Measurements from ENCODE around the gene SET. TPM values are rescaled to one million over a fixed set of nuclear protein-coding genes. Genes with fewer than 3 reads are reported as not detected.
"Not testable (repeated sequence)": the region's sequence is repeated elsewhere in the genome, so short reads cannot be mapped to it uniquely, and the experiment has no call there.

SET gene
- total RNA-seq, 1 experiment from 2014 or later = 1,129 TPM

- ChIA-PET CTCF (interaction anchor here (0.6 to 1.3 kb wide), 4 partner anchors 12 to 227 kb away, joined by 3 to 4 read pairs (median 4); partner anchors contain the start of gene CERCAM), POLR2A (interaction anchor here (0.9 kb wide), 1 partner anchor 170 kb away, joined by 3 read pairs; the partner anchor contains the start of gene ENDOG)
- H3K4me3 Mint-ChIP-seq; H3K9me3 Mint-ChIP-seq; H3K4me1 Mint-ChIP-seq; H3K36me3 Mint-ChIP-seq; H3K27me3 Mint-ChIP-seq (ENCODE audit: low read depth); H3K27ac Mint-ChIP-seq: not testable (repeated sequence)
- DNase-seq (ENCODE audit: low spot score) = peak; percentile 62
- ATAC-seq = peak; percentile 89
- TF ChIP-seq ZNF121 (CRISPR knock-in tag; IDR thresholded peaks at IDR 0.05) (peak; percentile 100), GTF2I (CRISPR knock-in tag; conservative IDR thresholded peaks at IDR 0.05) (peak; percentile 62; the same call in 1 of the 2 replicates)
Measured at GRCh38 chr9:128648206-128648605, 40.8 kb upstream of the SET start.

- no peaks in the 10 kb centered on the region for H3K36me3 Mint-ChIP-seq
- H3K27me3 Mint-ChIP-seq (ENCODE audit: low read depth) = no peaks in the 10 kb centered on the region
- TF ChIP-seq HMGA2 (CRISPR knock-in tag; IDR thresholded peaks at IDR 0.05) (no peak), ATF6 (CRISPR knock-in tag; IDR thresholded peaks at IDR 0.05) (no peak), ZNF263 (CRISPR knock-in tag; IDR thresholded peaks at IDR 0.05; ENCODE audit: low read depth) (no peak), E2F4 (CRISPR knock-in tag; IDR thresholded peaks at IDR 0.05; ENCODE audit: borderline replicate concordance, low read depth) (no peak), PRDM15 (CRISPR knock-in tag; IDR thresholded peaks at IDR 0.05) (no peak), ESRRA (CRISPR knock-in tag; IDR thresholded peaks at IDR 0.05; ENCODE audit: borderline replicate concordance) (no peak), GRHL2 (CRISPR knock-in tag; IDR thresholded peaks at IDR 0.05; ENCODE audit: insufficient replicate concordance, severe bottlenecking) (no peak), SMAD3 (CRISPR knock-in tag; IDR thresholded peaks at IDR 0.05; ENCODE audit: borderline replicate concordance) (no peak), ZNF219 (CRISPR knock-in tag; IDR thresholded peaks at IDR 0.05; ENCODE audit: borderline replicate concordance) (no peak), PRRX2 (CRISPR knock-in tag; IDR thresholded peaks at IDR 0.05) (no peak), TEAD4 (CRISPR knock-in tag; IDR thresholded peaks at IDR 0.05) (no peak), E2F5 (CRISPR knock-in tag; IDR thresholded peaks at IDR 0.05) (no peak), ZNF423 (CRISPR knock-in tag; IDR thresholded peaks at IDR 0.05) (no peak), EMX1 (CRISPR knock-in tag; IDR thresholded peaks at IDR 0.05) (no peak), ZNF416 (CRISPR knock-in tag; IDR thresholded peaks at IDR 0.05) (no peak), ZNF121 (CRISPR knock-in tag; IDR thresholded peaks at IDR 0.05) (no peak)
- TF ChIP-seq, protein P1, sequence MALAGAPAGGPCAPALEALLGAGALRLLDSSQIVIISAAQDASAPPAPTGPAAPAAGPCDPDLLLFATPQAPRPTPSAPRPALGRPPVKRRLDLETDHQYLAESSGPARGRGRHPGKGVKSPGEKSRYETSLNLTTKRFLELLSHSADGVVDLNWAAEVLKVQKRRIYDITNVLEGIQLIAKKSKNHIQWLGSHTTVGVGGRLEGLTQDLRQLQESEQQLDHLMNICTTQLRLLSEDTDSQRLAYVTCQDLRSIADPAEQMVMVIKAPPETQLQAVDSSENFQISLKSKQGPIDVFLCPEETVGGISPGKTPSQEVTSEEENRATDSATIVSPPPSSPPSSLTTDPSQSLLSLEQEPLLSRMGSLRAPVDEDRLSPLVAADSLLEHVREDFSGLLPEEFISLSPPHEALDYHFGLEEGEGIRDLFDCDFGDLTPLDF (CRISPR knock-in tag; IDR thresholded peaks at IDR 0.05) = no peak
- TF ChIP-seq, protein P2, sequence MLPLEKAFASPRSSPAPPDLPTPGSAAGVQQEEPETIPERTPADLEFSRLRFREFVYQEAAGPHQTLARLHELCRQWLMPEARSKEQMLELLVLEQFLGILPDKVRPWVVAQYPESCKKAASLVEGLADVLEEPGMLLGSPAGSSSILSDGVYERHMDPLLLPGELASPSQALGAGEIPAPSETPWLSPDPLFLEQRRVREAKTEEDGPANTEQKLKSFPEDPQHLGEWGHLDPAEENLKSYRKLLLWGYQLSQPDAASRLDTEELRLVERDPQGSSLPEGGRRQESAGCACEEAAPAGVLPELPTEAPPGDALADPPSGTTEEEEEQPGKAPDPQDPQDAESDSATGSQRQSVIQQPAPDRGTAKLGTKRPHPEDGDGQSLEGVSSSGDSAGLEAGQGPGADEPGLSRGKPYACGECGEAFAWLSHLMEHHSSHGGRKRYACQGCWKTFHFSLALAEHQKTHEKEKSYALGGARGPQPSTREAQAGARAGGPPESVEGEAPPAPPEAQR (CRISPR knock-in tag; IDR thresholded peaks at IDR 0.05) = no peak
- TF ChIP-seq, protein P3, sequence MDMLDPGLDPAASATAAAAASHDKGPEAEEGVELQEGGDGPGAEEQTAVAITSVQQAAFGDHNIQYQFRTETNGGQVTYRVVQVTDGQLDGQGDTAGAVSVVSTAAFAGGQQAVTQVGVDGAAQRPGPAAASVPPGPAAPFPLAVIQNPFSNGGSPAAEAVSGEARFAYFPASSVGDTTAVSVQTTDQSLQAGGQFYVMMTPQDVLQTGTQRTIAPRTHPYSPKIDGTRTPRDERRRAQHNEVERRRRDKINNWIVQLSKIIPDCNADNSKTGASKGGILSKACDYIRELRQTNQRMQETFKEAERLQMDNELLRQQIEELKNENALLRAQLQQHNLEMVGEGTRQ (CRISPR knock-in tag; IDR thresholded peaks at IDR 0.05) = no peak
- TF ChIP-seq, protein P4, sequence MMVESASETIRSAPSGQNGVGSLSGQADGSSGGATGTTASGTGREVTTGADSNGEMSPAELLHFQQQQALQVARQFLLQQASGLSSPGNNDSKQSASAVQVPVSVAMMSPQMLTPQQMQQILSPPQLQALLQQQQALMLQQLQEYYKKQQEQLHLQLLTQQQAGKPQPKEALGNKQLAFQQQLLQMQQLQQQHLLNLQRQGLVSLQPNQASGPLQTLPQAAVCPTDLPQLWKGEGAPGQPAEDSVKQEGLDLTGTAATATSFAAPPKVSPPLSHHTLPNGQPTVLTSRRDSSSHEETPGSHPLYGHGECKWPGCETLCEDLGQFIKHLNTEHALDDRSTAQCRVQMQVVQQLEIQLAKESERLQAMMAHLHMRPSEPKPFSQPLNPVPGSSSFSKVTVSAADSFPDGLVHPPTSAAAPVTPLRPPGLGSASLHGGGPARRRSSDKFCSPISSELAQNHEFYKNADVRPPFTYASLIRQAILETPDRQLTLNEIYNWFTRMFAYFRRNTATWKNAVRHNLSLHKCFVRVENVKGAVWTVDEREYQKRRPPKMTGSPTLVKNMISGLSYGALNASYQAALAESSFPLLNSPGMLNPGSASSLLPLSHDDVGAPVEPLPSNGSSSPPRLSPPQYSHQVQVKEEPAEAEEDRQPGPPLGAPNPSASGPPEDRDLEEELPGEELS (CRISPR knock-in tag; IDR thresholded peaks at IDR 0.05) = no peak
- H3K4me1 Mint-ChIP-seq = no peaks in the 10 kb centered on the region
- POLR2A ChIA-PET = interaction anchor here (0.6 kb wide), 1 partner anchor 35 kb away, joined by 5 read pairs; no protein-coding TSS in a partner anchor
- CTCF ChIA-PET = interaction anchor here (0.6 kb wide), 1 partner anchor 1624 kb away, joined by 5 read pairs; no protein-coding TSS in a partner anchor
- H3K9me3 Mint-ChIP-seq = no peaks in the 10 kb centered on the region
- no peak overlapping the region for H3K4me3 Mint-ChIP-seq
- DNase-seq (ENCODE audit: low spot score) (no peak), ATAC-seq (no peak)
- H3K27ac Mint-ChIP-seq = peak overlapping the region; percentile 76; the same call in 1 of the 2 replicates
Measured at GRCh38 chr9:128651798-128652197, 37.2 kb upstream of the SET start.
